K562 (cell line): ENCODE data around the gene BANP. TPM values are rescaled to one million over a fixed set of nuclear protein-coding genes. Genes with fewer than 3 reads are reported as not detected.

Experiments
- ATF3 ChIP-seq, 2 experiments: fragments of 450-650 bp in 1 of 2; sonication (generic) in 1 of 2; formaldehyde crosslinking in 1 of 2; IDR thresholded peaks in 1 of 2; conservative IDR thresholded peaks in 1 of 2; 2 replicates each; pipeline versions ENCODE4 v1.6.1 to v1.8.1; 2016 to 2023; ENCODE audit warnings: mild to moderate bottlenecking in 2 of 2, moderate library complexity in 2 of 2, inconsistent platforms in 1 of 2, missing genetic modification reagents in 1 of 2
- ELK3 ChIP-seq: fragments of 450-650 bp; formaldehyde crosslinking; IDR thresholded peaks from 2 replicates; pipeline ENCODE4 v1.4.0; 2020; ENCODE audit warnings: mild to moderate bottlenecking
- FOXA3 ChIP-seq, 2 experiments: fragments of 450-650 bp in 1 of 2; sonication (generic) in 1 of 2; formaldehyde crosslinking; IDR thresholded peaks in 1 of 2; conservative IDR thresholded peaks in 1 of 2; 2 replicates each; pipeline versions ENCODE4 v1.4.0 to v1.8.0; 2020 to 2022; ENCODE audit warnings: mild to moderate bottlenecking in 2 of 2, missing genetic modification reagents in 1 of 2
- MCM2 ChIP-seq: fragments of 450-650 bp; IDR thresholded peaks from 2 replicates; pipeline ENCODE4 v1.6.1; 2017; ENCODE audit warnings: low read depth, mild to moderate bottlenecking
- POLR2B ChIP-seq: fragments of 450-650 bp; IDR thresholded peaks from 2 replicates; pipeline ENCODE4 v1.6.1; 2018; ENCODE audit warnings: low read depth; ENCODE audit not compliant: partially characterized antibody
- SMC3 ChIP-seq: conservative IDR thresholded peaks from 2 replicates; pipeline ENCODE4 v1.6.1; 2011; ENCODE audit warnings: low read depth, low read length, improper control_type of control experiment; ENCODE audit not compliant: insufficient read depth
- TCF3 ChIP-seq: sonication (generic); formaldehyde crosslinking; IDR thresholded peaks from 2 replicates; pipeline ENCODE4 v1.4.0; 2020; ENCODE audit warnings: mild to moderate bottlenecking, missing genetic modification reagents
- ZNF175 ChIP-seq: fragments of 200-800 bp; sonication (Bioruptor generic); IDR thresholded peaks from 2 replicates; pipeline ENCODE4 v1.6.1; 2016; ENCODE audit warnings: low read depth, mild to moderate bottlenecking, missing genetic modification characterization, missing compliant biosample characterization
- ZNF586 ChIP-seq: fragments of 450-650 bp; formaldehyde crosslinking; conservative IDR thresholded peaks from 2 replicates; pipeline ENCODE4 v1.4.0; 2020; ENCODE audit warnings: mild to moderate bottlenecking, moderate library complexity
- ZNF699 ChIP-seq: fragments of 250-450 bp; sonication (Bioruptor Pico); IDR thresholded peaks from 2 replicates; pipeline ENCODE4 v1.8.0; 2021; ENCODE audit warnings: mild to moderate bottlenecking, moderate library complexity; ENCODE audit not compliant: insufficient replicate concordance
- ZNF766 ChIP-seq: fragments of 200-800 bp; sonication (Bioruptor generic); conservative IDR thresholded peaks from 2 replicates; pipeline ENCODE4 v1.6.1; 2016; ENCODE audit warnings: missing genetic modification characterization, missing compliant biosample characterization
- polyA plus RNA-seq, 8 experiments: library from polyadenylated mRNA; depleted of rRNA in 4 of 8; stranded (reverse) in 5 of 8; unstranded in 3 of 8; fragments of >200 nt; fragmentation: Nextera tagmentation in 2 of 8; fragmentation: Illumina TruSeq in 1 of 8; extraction: Ambion mirVana in 2 of 8; extraction: Trizol in 1 of 8; gene quantifications; 2 replicates each; pipeline versions ENCODE4 v1.2.1 to v1.2.3, GENCODE V29; 2011 to 2014; ENCODE audit warnings: inconsistent platforms in 1 of 8, missing spikeins in 1 of 8
- total RNA-seq, 7 experiments: library from RNA; depleted of rRNA in 6 of 7; stranded (reverse); fragments of >200 nt in 6 of 7; fragmentation: Illumina TruSeq in 2 of 7; extraction: Trizol in 2 of 7; gene quantifications; 2 replicates each; pipeline versions ENCODE4 v1.2.1 to v1.2.3, GENCODE V29; 2011 to 2021; ENCODE audit warnings: low replicate concordance in 1 of 7

The BANP gene
- total and polyA plus RNA-seq, 9 of the 15 experiments (the other 6 are each of a cell fraction or from before 2014, with no cell fraction given), result 4.6 to 22.1 (median 15.6) TPM

GRCh38 chr16:88010343-88010967, 59.2 kb downstream of the BANP start (continued):
- TF ChIP-seq SMC3 (no peak), TCF3 (CRISPR knock-in tag) (no peak), ZNF586 (no peak), ELK3 (CRISPR knock-in tag) (no peak), ZNF175 (CRISPR knock-in tag) (no peak), ZNF699 (CRISPR knock-in tag) (no peak), FOXA3 (CRISPR knock-in tag; conservative IDR thresholded peaks at IDR 0.05 in 1 of 2, IDR thresholded peaks at IDR 0.05 in 1 of 2) (no peak), MCM2 (no peak), ATF3 (IDR thresholded peaks at IDR 0.05) (no peak), ATF3 (CRISPR knock-in tag; conservative IDR thresholded peaks at IDR 0.05) (no peak), POLR2B (no peak), ZNF766 (CRISPR knock-in tag) (no peak)
